ENCODE data around the gene SLC35F3. TPM values are rescaled to one million over a fixed set of nuclear protein-coding genes. Genes with fewer than 3 reads are reported as not detected.

Gene SLC35F3
- total RNA-seq, 1 experiment from 2014 or later, result 6.9 TPM

DNA sequence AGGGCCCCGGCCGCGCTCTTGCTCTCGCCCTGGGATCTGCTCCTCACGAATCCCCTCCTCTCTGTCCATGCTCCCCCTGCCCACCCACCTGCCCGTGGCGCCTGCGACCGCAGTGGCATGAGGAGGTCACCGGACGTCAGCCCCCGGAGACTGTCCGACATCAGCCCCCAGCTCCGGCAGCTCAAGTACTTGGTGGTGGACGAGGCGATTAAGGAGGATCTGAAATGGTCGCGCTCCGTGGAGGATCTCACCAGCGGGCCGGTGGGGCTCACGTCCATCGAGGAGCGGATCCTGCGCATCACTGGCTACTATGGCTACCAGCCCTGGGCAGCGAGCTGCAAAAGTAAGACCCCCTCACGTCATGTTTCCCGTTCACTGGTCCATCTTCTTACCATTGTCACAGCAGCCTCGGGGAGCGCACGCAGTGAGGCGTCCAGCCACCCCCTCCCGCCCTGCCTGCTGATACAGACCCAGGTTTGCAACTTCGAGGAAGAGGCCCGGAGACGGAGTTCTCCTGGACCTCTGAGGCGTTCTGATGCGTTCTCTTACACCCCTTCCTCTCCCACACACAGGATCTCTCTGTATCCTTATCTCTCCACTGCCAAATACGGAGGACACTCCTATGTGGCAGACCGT, 1.1 kb downstream of the SLC35F3 start:
- DNase-seq (ENCODE audit: low read depth), result peak; percentile 70
- in situ Hi-C loops (cut with HindIII; ENCODE audit: low pct_unique_long_range_greater_than_20kb, low sequenced_read_pairs), result no loop called here

- no peak for DNase-seq (ENCODE audit: low read depth)
- in situ Hi-C loops (cut with HindIII; ENCODE audit: low pct_unique_long_range_greater_than_20kb, low sequenced_read_pairs), result no loop called here
These were observed 2.7 kb downstream of the SLC35F3 start for GRCh38 chr1:233907151-233907550.

DNA sequence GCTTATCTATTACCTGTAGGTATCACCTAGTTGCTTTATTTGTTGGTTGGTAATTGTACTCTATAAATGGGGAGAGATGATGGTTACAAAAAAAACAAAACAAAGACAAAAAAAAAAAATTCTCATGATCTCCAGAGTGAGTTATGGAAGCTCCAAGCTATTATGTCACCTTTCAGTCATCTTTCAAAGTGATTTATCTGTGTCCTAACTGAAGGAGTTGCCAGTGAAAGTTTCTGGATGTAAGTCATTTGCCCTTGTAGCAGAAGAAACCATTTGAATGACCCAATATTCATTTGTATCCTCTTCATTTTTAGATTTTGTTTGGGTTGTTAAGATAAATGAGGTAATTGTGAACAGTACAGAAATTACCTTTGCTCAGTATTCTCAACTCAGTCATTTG, 3.6 kb downstream of the SLC35F3 start:
- in situ Hi-C loops (cut with HindIII; ENCODE audit: low pct_unique_long_range_greater_than_20kb, low sequenced_read_pairs), result no loop called here

DNA sequence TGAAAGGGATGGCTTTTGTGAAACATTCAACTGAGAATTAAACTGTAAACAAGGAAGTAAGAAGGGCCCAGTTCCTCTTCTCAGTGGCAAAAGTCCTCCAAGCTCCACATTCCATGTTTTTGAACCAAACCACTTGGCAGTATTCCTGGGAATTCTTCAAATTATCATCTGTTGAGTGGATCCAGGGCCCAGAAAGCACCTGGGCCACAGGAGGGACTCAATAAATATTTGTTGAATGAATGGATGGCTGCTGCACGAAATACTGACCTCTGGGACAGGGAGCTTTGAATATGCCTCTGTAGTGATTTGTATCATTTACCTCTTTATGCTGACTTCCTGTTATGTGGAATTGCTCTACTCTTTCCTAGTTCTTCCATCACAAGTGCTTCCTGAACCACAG, 4.7 kb downstream of the SLC35F3 start:
- in situ Hi-C loops (cut with HindIII; ENCODE audit: low pct_unique_long_range_greater_than_20kb, low sequenced_read_pairs), result no loop called here
- DNase-seq (ENCODE audit: low read depth), result peak; percentile 98

More for the DNA sequence above, 3.6 kb downstream of the SLC35F3 start:
- DNase-seq (ENCODE audit: low read depth), result no peak

GRCh38 chr1:233912447-233912846, 8.0 kb downstream of the SLC35F3 start:
- DNase-seq (ENCODE audit: low read depth), result no peak
- in situ Hi-C loops (cut with HindIII; ENCODE audit: low pct_unique_long_range_greater_than_20kb, low sequenced_read_pairs), result no loop called here

GRCh38 chr1:233912909-233913308, 8.4 kb downstream of the SLC35F3 start:
- in situ Hi-C loops (cut with HindIII; ENCODE audit: low pct_unique_long_range_greater_than_20kb, low sequenced_read_pairs), result no loop called here
- DNase-seq (ENCODE audit: low read depth), result no peak

GRCh38 chr1:233916706-233917105, 12.2 kb downstream of the SLC35F3 start:
- in situ Hi-C loops (cut with HindIII; ENCODE audit: low pct_unique_long_range_greater_than_20kb, low sequenced_read_pairs), result no loop called here
- DNase-seq (ENCODE audit: low read depth), result peak; percentile 65

GRCh38 chr1:233919786-233920185, 15.3 kb downstream of the SLC35F3 start:
- no peak for DNase-seq (ENCODE audit: low read depth)
- in situ Hi-C loops (cut with HindIII; ENCODE audit: low pct_unique_long_range_greater_than_20kb, low sequenced_read_pairs), result no loop called here

- in situ Hi-C loops (cut with HindIII; ENCODE audit: low pct_unique_long_range_greater_than_20kb, low sequenced_read_pairs), result no loop called here
- DNase-seq (ENCODE audit: low read depth), result no peak
These were observed 23.6 kb downstream of the SLC35F3 start for GRCh38 chr1:233928123-233928522.

GRCh38 chr1:233933339-233933738, 28.9 kb downstream of the SLC35F3 start:
- in situ Hi-C loops (cut with HindIII; ENCODE audit: low pct_unique_long_range_greater_than_20kb, low sequenced_read_pairs), result no loop called here
- no peak for DNase-seq (ENCODE audit: low read depth)

- in situ Hi-C loops (cut with HindIII; ENCODE audit: low pct_unique_long_range_greater_than_20kb, low sequenced_read_pairs), result no loop called here
- no peak for DNase-seq (ENCODE audit: low read depth)
These were observed 30.9 kb downstream of the SLC35F3 start for GRCh38 chr1:233935297-233935868.

DNA sequence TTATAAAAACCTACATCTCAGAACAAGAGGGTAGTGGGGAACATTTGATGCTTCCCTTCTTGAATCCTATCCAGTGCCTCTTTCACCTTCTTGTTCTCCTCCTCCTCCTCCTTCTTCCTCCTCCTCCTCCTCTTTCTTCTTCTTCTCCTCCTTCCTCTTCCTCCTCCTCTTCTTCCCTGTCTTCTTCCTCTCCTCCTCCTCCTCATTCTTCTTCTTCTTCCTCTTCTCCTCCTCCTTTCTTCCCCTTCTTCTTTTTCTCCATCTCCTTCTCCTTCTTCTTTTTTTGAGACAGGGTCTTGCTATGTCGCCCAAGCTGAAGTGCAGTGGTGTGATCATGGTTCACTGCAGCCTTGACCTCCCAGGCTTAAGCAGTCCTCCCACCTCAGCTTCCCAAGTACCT, 31.9 kb downstream of the SLC35F3 start:
- in situ Hi-C loops (cut with HindIII; ENCODE audit: low pct_unique_long_range_greater_than_20kb, low sequenced_read_pairs), result no loop called here
- no peak for DNase-seq (ENCODE audit: low read depth)

GRCh38 chr1:233936842-233937241, 32.4 kb downstream of the SLC35F3 start:
- DNase-seq (ENCODE audit: low read depth), result no peak
- in situ Hi-C loops (cut with HindIII; ENCODE audit: low pct_unique_long_range_greater_than_20kb, low sequenced_read_pairs), result no loop called here

- in situ Hi-C loops (cut with HindIII; ENCODE audit: low pct_unique_long_range_greater_than_20kb, low sequenced_read_pairs), result no loop called here
- no peak for DNase-seq (ENCODE audit: low read depth)
These were observed 34.0 kb downstream of the SLC35F3 start for GRCh38 chr1:233938476-233938875.

DNA sequence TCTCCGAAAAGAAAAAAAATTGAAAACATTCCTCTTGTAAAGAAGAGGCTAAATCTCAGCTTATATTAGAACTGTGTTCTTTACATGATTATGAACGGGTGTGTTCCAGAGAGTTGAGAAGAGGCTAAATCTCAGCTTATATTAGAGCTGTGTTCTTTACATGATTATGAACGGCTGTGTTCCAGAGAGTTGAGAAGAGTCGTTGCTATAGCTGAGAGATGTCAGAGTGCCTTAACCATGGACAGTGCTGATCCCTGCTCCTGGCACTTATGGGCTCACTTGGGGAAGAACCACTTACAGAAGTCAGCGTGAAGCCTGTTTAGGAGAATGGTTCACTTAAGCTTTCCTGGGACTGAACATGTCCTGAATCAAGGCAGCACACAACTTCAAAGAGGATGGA, 35.0 kb downstream of the SLC35F3 start:
- in situ Hi-C loops (cut with HindIII; ENCODE audit: low pct_unique_long_range_greater_than_20kb, low sequenced_read_pairs), result no loop called here
- no peak for DNase-seq (ENCODE audit: low read depth)

- in situ Hi-C loops (cut with HindIII; ENCODE audit: low pct_unique_long_range_greater_than_20kb, low sequenced_read_pairs), result no loop called here
- no peak for DNase-seq (ENCODE audit: low read depth)
These were observed 36.4 kb downstream of the SLC35F3 start for GRCh38 chr1:233940908-233941307.

- in situ Hi-C loops (cut with HindIII; ENCODE audit: low pct_unique_long_range_greater_than_20kb, low sequenced_read_pairs), result no loop called here
- DNase-seq (ENCODE audit: low read depth), result peak; percentile 61
These were observed 40.1 kb downstream of the SLC35F3 start for GRCh38 chr1:233944601-233945000.

DNA sequence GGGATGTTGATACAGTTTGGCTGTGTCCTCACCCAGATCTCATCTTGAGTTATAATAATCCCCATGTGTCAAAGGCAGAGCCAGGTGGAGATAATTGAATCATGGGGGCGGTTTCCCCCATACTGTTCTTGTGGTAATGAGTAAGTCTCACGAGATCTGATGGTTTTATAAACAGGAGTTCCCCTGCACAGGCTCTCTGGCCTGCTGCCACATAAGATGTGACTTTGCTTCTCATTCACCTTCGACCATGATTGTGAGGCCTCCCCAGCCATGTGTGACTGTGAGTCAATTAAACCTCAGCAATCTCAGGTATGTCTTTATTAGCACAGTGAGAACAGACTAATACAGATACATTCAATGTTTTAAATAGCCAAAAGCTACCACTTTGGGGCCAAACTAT, 41.1 kb downstream of the SLC35F3 start:
- in situ Hi-C loops (cut with HindIII; ENCODE audit: low pct_unique_long_range_greater_than_20kb, low sequenced_read_pairs), result no loop called here
- DNase-seq (ENCODE audit: low read depth), result peak; percentile 90

GRCh38 chr1:233945979-233946378, 41.5 kb downstream of the SLC35F3 start:
- DNase-seq (ENCODE audit: low read depth), result no peak
- in situ Hi-C loops (cut with HindIII; ENCODE audit: low pct_unique_long_range_greater_than_20kb, low sequenced_read_pairs), result no loop called here

DNA sequence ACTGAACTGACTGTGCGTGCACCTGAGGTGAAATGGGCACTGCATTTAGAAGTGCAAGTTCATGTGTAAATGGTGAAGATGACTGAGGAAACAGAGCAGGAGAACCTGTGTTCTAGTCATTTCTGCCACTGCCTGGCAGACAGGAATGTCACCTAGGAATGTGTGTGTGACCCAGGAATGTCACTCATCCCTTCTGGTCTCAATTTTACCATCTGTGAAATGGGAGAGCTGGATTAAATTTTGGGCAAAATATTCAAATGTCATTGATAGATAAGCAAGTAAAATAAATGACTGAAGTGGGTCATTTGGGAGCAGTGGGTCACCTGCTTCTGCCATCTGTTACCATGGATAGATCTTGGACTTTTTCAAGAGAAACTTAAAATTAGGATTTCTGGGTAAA, 42.2 kb downstream of the SLC35F3 start:
- DNase-seq (ENCODE audit: low read depth), result no peak
- in situ Hi-C loops (cut with HindIII; ENCODE audit: low pct_unique_long_range_greater_than_20kb, low sequenced_read_pairs), result no loop called here
